ENCODE results near the gene GPATCH4. TPM values are rescaled to one million over a fixed set of nuclear protein-coding genes. Genes with fewer than 3 reads are reported as not detected.
A peak's percentile ranks its signal among the peaks of the same experiment; 100 is the strongest.

The GPATCH4 gene
- total and polyA plus RNA-seq, 2 donors (not counting 1 experiment from before 2014, with no cell fraction given) = 11.3 to 38.3 TPM

GRCh38 chr1:156574039-156574633 lies 27.1 kb downstream of the GPATCH4 start:
- H3K9me3 Mint-ChIP-seq (ENCODE audit: insufficient read depth) = no peaks in the 10 kb centered on the region
- H3K4me3 Mint-ChIP-seq = peak overlapping the region; percentile 23
- Histone ChIP-seq H3K27ac (ENCODE audit: low read length in 2 of 2) (no peak overlapping the region), H3K79me2 (ENCODE audit: control insufficient read depth, insufficient read depth, low read length) (no peaks in the 10 kb centered on the region), H3K36me3 (replicated peaks in 1 of 2; ENCODE audit: control extremely low read depth in 1 of 2, control insufficient read depth in 1 of 2, extremely low read depth in 1 of 2, insufficient read depth in 2 of 2, low read length in 1 of 2) (no peaks in the 10 kb centered on the region), H3K9ac (ENCODE audit: low read length) (no peak overlapping the region), H2AFZ (ENCODE audit: insufficient read depth, low read depth, low read length, poor library complexity, severe bottlenecking) (no peak overlapping the region), H3K4me3 (ENCODE audit: control extremely low read depth in 1 of 5, extremely low read depth in 1 of 5, insufficient read depth in 1 of 5, low read depth in 2 of 5, low read length in 4 of 5) (no peak overlapping the region), H3K4me2 (replicated peaks; ENCODE audit: low read depth, low read length, poor library complexity, severe bottlenecking) (no peak overlapping the region), H4K20me1 (ENCODE audit: control insufficient read depth, insufficient read depth, low read length, poor library complexity, severe bottlenecking) (no peaks in the 10 kb centered on the region), H3K4me1 (ENCODE audit: control insufficient read depth in 2 of 2, insufficient read depth in 2 of 2, low read length in 2 of 2) (peaks cover 13 to 14% of the 10 kb centered on the region in 2 donors), H3K9me3 (ENCODE audit: control extremely low read depth in 1 of 3, control insufficient read depth in 2 of 3, insufficient read depth in 1 of 3, low read length in 2 of 3) (peaks cover 0 to 2% (median 0%) of the 10 kb centered on the region in 3 donors), H3K27me3 (replicated peaks in 1 of 4; ENCODE audit: control extremely low read depth in 1 of 4, control insufficient read depth in 3 of 4, insufficient read depth in 4 of 4, low read length in 3 of 4) (peaks cover 0 to 32% (median 14%) of the 10 kb centered on the region in 4 experiments)
- peaks cover 23% of the 10 kb centered on the region for H3K27me3 Mint-ChIP-seq
- no peak overlapping the region for H3K27ac Mint-ChIP-seq
- TF ChIP-seq, protein P1, sequence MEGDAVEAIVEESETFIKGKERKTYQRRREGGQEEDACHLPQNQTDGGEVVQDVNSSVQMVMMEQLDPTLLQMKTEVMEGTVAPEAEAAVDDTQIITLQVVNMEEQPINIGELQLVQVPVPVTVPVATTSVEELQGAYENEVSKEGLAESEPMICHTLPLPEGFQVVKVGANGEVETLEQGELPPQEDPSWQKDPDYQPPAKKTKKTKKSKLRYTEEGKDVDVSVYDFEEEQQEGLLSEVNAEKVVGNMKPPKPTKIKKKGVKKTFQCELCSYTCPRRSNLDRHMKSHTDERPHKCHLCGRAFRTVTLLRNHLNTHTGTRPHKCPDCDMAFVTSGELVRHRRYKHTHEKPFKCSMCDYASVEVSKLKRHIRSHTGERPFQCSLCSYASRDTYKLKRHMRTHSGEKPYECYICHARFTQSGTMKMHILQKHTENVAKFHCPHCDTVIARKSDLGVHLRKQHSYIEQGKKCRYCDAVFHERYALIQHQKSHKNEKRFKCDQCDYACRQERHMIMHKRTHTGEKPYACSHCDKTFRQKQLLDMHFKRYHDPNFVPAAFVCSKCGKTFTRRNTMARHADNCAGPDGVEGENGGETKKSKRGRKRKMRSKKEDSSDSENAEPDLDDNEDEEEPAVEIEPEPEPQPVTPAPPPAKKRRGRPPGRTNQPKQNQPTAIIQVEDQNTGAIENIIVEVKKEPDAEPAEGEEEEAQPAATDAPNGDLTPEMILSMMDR (IDR thresholded peaks at IDR 0.05) = no peak
- no peak for TF ChIP-seq EZH2 (IDR thresholded peaks at IDR 0.05; ENCODE audit: borderline replicate concordance, insufficient read depth, low read depth, low read length, poor library complexity, severe bottlenecking)
- no peak for ATAC-seq (ENCODE audit: low read depth)
- 86% methylated on average over 1 of the region's 2 CpGs for WGBS (ENCODE audit: insufficient coverage)
- H3K4me1 Mint-ChIP-seq = peaks cover 13% of the 10 kb centered on the region
- intact Hi-C loops (cut with micrococcal nuclease) = loop anchor here (5.0 kb wide), 1 partner anchor 33 kb away; no protein-coding TSS in a partner anchor
- POLR2A ChIA-PET = interaction anchor here (0.7 kb wide), 1 partner anchor 74 kb away, joined by 4 read pairs; the partner anchor contains the start of gene MEF2D
- no peak for DNase-seq
- CTCF ChIA-PET = interaction anchor here (0.9 to 2.5 kb wide), 3 partner anchors 27 to 93 kb away, joined by 3 to 7 read pairs (median 3); partner anchors contain the start of gene GPATCH4

- Mint-ChIP-seq H3K9me3 (ENCODE audit: insufficient read depth) (no peaks in the 10 kb centered on the region), H3K4me1 (peaks cover 13% of the 10 kb centered on the region), H3K4me3 (peak overlapping the region; percentile 85), H3K27ac (peak overlapping the region; percentile 12), H3K27me3 (peaks cover 23% of the 10 kb centered on the region)
- no peaks in the 10 kb centered on the region for H4K20me1 ChIP-seq (ENCODE audit: control insufficient read depth, insufficient read depth, low read length, poor library complexity, severe bottlenecking)
- no peak for TF ChIP-seq EZH2 (IDR thresholded peaks at IDR 0.05; ENCODE audit: borderline replicate concordance, insufficient read depth, low read depth, low read length, poor library complexity, severe bottlenecking)
- TF ChIP-seq, protein P1 (IDR thresholded peaks at IDR 0.05) = no peak
- ATAC-seq (ENCODE audit: low read depth) = no peak
- peak overlapping the region; percentile 62 for H2AFZ ChIP-seq (ENCODE audit: insufficient read depth, low read depth, low read length, poor library complexity, severe bottlenecking)
- H3K27me3 ChIP-seq (replicated peaks in 1 of 4; ENCODE audit: control extremely low read depth in 1 of 4, control insufficient read depth in 3 of 4, insufficient read depth in 4 of 4, low read length in 3 of 4) = peaks cover 0 to 32% (median 14%) of the 10 kb centered on the region in 4 experiments
- H3K4me2 ChIP-seq (replicated peaks; ENCODE audit: low read depth, low read length, poor library complexity, severe bottlenecking) = peak overlapping the region; percentile 77
- H3K27ac ChIP-seq (ENCODE audit: low read length in 2 of 2) = no peak overlapping the region
- POLR2A ChIA-PET = no interaction called here
- no peak for DNase-seq
- WGBS (ENCODE audit: insufficient coverage) = 45% methylated on average over 9 of the region's 10 CpGs
- H3K4me3 ChIP-seq (ENCODE audit: control extremely low read depth in 1 of 5, extremely low read depth in 1 of 5, insufficient read depth in 1 of 5, low read depth in 2 of 5, low read length in 4 of 5) = peak overlapping the region in 4 of 5 experiments; percentile 22 to 45 (median 28)
- H3K9me3 ChIP-seq (ENCODE audit: control extremely low read depth in 1 of 3, control insufficient read depth in 2 of 3, insufficient read depth in 1 of 3, low read length in 2 of 3) = peaks cover 0 to 2% (median 0%) of the 10 kb centered on the region in 3 donors
- CTCF ChIA-PET = interaction anchor here (0.8 to 2.5 kb wide), 5 partner anchors 12 to 187 kb away, joined by 3 to 9 read pairs (median 3); no protein-coding TSS in a partner anchor
- H3K9ac ChIP-seq (ENCODE audit: low read length) = peak overlapping the region; percentile 54
- intact Hi-C loops (cut with micrococcal nuclease) = loop anchor here (1.0 to 5.0 kb wide), 3 partner anchors 35 to 116 kb away; partner anchors contain the start of gene MEF2D
- H3K4me1 ChIP-seq (ENCODE audit: control insufficient read depth in 2 of 2, insufficient read depth in 2 of 2, low read length in 2 of 2) = peaks cover 13 to 14% of the 10 kb centered on the region in 2 donors
- no peaks in the 10 kb centered on the region for H3K36me3 ChIP-seq (replicated peaks in 1 of 2; ENCODE audit: control extremely low read depth in 1 of 2, control insufficient read depth in 1 of 2, extremely low read depth in 1 of 2, insufficient read depth in 2 of 2, low read length in 1 of 2)
- no peaks in the 10 kb centered on the region for H3K79me2 ChIP-seq (ENCODE audit: control insufficient read depth, insufficient read depth, low read length)
Observed at GRCh38 chr1:156572663-156573018, 28.6 kb downstream of the GPATCH4 start.
